ENCODE data around the gene TMEM139. TPM values are rescaled to one million over a fixed set of nuclear protein-coding genes. Genes with fewer than 3 reads are reported as not detected.

The TMEM139 gene
- total RNA-seq, 2 donors from 2014 or later: 3.2 TPM; not detected in 1

GRCh38 chr7:143250822-143251221 lies 33.9 kb upstream of the TMEM139 start:
- H3K4me1 ChIP-seq (ENCODE audit: control insufficient read depth in 1 of 2, low read depth in 2 of 2): no peaks in the 10 kb centered on the region
- no peaks in the 10 kb centered on the region for H3K27me3 ChIP-seq (replicated peaks; ENCODE audit: insufficient read depth)
- ATAC-seq (ENCODE audit: insufficient number of reproducible peaks, low FRiP score, low read depth) (no peak), DNase-seq (ENCODE audit: low spot score) (no peak)
- no peak overlapping the region for H3K4me3 ChIP-seq
- H3K36me3 ChIP-seq: no peaks in the 10 kb centered on the region
- H3K9me3 ChIP-seq: no peaks in the 10 kb centered on the region
- TF ChIP-seq, protein P1, sequence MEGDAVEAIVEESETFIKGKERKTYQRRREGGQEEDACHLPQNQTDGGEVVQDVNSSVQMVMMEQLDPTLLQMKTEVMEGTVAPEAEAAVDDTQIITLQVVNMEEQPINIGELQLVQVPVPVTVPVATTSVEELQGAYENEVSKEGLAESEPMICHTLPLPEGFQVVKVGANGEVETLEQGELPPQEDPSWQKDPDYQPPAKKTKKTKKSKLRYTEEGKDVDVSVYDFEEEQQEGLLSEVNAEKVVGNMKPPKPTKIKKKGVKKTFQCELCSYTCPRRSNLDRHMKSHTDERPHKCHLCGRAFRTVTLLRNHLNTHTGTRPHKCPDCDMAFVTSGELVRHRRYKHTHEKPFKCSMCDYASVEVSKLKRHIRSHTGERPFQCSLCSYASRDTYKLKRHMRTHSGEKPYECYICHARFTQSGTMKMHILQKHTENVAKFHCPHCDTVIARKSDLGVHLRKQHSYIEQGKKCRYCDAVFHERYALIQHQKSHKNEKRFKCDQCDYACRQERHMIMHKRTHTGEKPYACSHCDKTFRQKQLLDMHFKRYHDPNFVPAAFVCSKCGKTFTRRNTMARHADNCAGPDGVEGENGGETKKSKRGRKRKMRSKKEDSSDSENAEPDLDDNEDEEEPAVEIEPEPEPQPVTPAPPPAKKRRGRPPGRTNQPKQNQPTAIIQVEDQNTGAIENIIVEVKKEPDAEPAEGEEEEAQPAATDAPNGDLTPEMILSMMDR (IDR thresholded peaks at IDR 0.05): no peak
- H3K27ac ChIP-seq: no peak overlapping the region

DNA sequence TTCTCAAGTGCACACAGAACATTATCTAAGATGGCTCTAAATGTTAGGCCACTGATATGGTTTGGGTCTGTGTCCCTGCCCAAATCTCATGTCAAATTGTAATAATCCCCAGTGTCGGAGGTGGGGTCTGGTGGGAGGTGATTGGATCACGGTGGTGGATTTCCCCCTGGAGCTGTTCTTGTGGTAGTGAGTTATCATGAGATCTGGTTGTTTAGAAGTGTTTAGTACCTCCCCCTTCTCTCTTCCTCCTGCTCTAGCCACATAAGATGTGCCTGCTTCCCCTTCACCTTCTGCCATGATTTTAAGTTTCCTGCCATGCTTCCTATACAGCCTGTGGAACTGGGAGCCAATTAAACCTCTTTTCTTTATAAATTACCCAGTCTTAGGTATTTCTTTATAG lies 32.8 kb upstream of the TMEM139 start:
- Histone ChIP-seq H3K27ac (no peak overlapping the region), H3K9me3 (no peaks in the 10 kb centered on the region), H3K27me3 (replicated peaks; ENCODE audit: insufficient read depth) (no peaks in the 10 kb centered on the region), H3K4me1 (ENCODE audit: control insufficient read depth in 1 of 2, low read depth in 2 of 2) (no peaks in the 10 kb centered on the region), H3K4me3 (no peak overlapping the region), H3K36me3 (no peaks in the 10 kb centered on the region)
- TF ChIP-seq, protein P1 (IDR thresholded peaks at IDR 0.05): no peak
- DNase-seq (ENCODE audit: low spot score) (no peak), ATAC-seq (ENCODE audit: insufficient number of reproducible peaks, low FRiP score, low read depth) (no peak)

DNA sequence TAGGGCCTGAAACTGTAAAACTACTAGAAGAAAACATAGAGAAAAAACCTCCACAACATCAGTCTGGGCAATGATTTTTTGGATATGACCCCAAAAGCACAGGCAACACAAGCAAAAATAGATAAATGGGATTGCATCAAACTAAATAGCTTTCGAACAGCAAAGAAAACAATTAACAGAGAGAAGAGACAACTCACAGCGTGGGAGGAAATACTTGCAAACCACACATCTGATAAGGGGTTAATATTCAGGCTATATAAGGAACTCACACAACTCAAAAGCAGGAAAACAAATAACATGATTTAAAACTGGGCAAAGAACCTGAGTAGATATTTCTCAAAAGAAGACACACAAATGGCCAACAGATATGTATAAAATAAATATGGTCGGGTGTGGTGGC lies 29.2 kb upstream of the TMEM139 start:
- no peaks in the 10 kb centered on the region for H3K27me3 ChIP-seq (replicated peaks; ENCODE audit: insufficient read depth)
- no peaks in the 10 kb centered on the region for H3K9me3 ChIP-seq
- no peaks in the 10 kb centered on the region for H3K36me3 ChIP-seq
- no peak overlapping the region for H3K4me3 ChIP-seq
- ATAC-seq (ENCODE audit: insufficient number of reproducible peaks, low FRiP score, low read depth) (no peak), DNase-seq (ENCODE audit: low spot score) (no peak)
- no peaks in the 10 kb centered on the region for H3K4me1 ChIP-seq (ENCODE audit: control insufficient read depth in 1 of 2, low read depth in 2 of 2)
- no peak overlapping the region for H3K27ac ChIP-seq
- TF ChIP-seq, protein P1 (IDR thresholded peaks at IDR 0.05): no peak

DNA sequence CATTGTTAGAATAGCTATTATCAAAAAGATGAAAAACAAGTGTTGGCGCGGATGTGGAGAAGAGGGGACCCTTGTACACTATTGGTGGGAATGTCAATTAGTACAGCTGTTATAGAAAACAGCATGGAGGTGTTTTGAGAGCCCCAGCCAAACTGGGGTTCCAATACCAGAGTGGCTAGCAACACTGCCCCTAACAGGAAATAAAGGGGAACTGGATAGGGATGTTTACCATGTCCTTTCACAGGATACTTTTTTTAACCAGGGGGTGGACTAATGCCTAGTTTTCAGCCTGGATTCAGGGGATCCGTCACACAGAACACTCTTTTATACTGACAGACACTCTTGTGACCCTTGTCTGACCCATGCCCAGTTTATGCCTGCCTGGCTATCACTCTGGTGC lies 28.4 kb upstream of the TMEM139 start:
- ATAC-seq (ENCODE audit: insufficient number of reproducible peaks, low FRiP score, low read depth) (no peak), DNase-seq (ENCODE audit: low spot score) (no peak)
- Histone ChIP-seq H3K27ac (no peak overlapping the region), H3K4me1 (ENCODE audit: control insufficient read depth in 1 of 2, low read depth in 2 of 2) (no peaks in the 10 kb centered on the region), H3K27me3 (replicated peaks; ENCODE audit: insufficient read depth) (no peaks in the 10 kb centered on the region), H3K36me3 (no peaks in the 10 kb centered on the region), H3K4me3 (no peak overlapping the region), H3K9me3 (no peaks in the 10 kb centered on the region)
- TF ChIP-seq, protein P1 (IDR thresholded peaks at IDR 0.05): no peak

DNA sequence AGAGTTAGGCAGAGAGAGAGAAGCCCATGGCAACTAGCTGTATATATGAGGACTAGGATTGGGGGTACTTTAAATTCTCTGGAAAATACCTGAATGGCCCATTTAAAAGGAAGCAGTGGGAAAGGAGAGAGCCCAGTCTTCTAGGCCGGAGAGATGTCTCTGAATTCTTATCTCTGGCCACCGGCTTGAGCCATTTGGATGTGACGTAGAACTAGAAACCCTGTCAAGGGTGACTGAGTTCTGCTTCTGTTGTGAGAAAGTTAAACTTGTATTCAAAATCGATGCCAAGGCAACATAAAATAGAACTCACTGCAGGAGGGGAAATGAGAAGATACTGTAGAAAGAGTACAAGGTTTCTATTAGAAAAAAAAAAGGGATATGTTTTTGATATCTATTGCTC lies 27.8 kb upstream of the TMEM139 start:
- Histone ChIP-seq H3K27me3 (replicated peaks; ENCODE audit: insufficient read depth) (no peaks in the 10 kb centered on the region), H3K27ac (no peak overlapping the region), H3K9me3 (no peaks in the 10 kb centered on the region), H3K4me3 (no peak overlapping the region), H3K4me1 (ENCODE audit: control insufficient read depth in 1 of 2, low read depth in 2 of 2) (no peaks in the 10 kb centered on the region), H3K36me3 (no peaks in the 10 kb centered on the region)
- no peak for DNase-seq (ENCODE audit: low spot score)
- TF ChIP-seq, protein P1 (IDR thresholded peaks at IDR 0.05): no peak
- no peak for ATAC-seq (ENCODE audit: insufficient number of reproducible peaks, low FRiP score, low read depth)

Data from thoracic aorta (tissue), 2 donors.